Dermis microvascular lymphatic vessel endothelial cell (primary cell): ENCODE measurements around the gene SUZ12. TPM values are rescaled to one million over a fixed set of nuclear protein-coding genes. Genes with fewer than 3 reads are reported as not detected.
"Not testable (repeated sequence)": the region's sequence is repeated elsewhere in the genome, so short reads cannot be mapped to it uniquely, and the experiment has no call there.

Experiments
- DNase-seq, 2 donors: peaks; one replicate each; pipeline versions ENCODE4 v3.0.0 to v3.0.0-alpha.2; 2010; ENCODE audit warnings: low read depth in 2 of 2
- total RNA-seq: library from RNA; depleted of rRNA; stranded (reverse); fragments of >200 nt; gene quantifications from 2 replicates; pipeline ENCODE4 v1.2.1, GENCODE V29; 2014

Gene SUZ12
- 15.8 and 16.7 TPM in 2 replicates for total RNA-seq

- DNase-seq = peak; percentile 45 to 76
These were observed at the start of gene SUZ12 for GRCh38 chr17:31936615-31937609. Gene SUZ12 (plus strand): TSS chr17:31937007. CDS start chr17:31937247, 240 bp downstream.

- no peak for DNase-seq
These were observed 48.7 kb upstream of the SUZ12 start for GRCh38 chr17:31888124-31888523.

DNA sequence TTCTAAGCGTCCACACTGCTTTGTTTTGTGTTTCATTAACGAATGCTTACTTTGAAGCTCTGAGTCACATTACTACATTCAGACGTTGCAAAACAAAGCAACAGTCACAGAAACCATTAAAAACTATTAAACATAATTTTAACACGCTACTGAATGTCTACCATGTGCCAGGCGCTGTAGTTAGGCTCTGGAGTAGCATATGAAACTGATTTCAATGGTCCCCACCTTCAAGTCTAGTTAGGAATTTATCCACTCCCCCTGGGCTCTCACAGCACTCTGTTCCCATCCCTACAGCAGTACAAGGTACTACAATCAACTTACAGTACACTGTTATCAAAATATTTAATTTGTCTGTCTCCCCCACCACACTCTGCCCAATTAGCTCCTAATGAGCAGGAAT lies 35.9 kb upstream of the SUZ12 start:
- peak in 1 of 2 donors; percentile 33 for DNase-seq

- DNase-seq = no peak
These were observed 34.1 kb upstream of the SUZ12 start for GRCh38 chr17:31902693-31903092.

DNA sequence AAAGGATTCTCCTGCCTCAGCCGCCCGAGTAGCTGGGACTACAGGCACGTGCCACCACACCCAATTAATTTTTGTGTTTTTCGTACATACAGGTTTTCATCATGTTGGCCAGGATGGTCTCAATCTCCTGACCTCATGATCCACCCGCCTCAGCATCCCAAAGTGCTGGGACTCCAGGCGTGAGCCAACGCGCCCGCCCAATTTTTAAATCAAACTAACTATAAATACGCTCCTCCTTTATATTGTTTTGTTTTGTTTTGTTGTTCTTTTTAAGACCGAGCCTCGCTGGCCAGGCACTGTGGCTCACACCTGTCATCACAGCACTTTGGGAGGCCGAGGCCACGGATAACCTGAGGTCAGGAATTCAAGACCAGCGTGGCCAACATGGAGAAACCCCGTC lies 33.4 kb upstream of the SUZ12 start:
- DNase-seq = no peak

GRCh38 chr17:31907342-31907962 lies 29.4 kb upstream of the SUZ12 start:
- peak; percentile 74 for DNase-seq

DNA sequence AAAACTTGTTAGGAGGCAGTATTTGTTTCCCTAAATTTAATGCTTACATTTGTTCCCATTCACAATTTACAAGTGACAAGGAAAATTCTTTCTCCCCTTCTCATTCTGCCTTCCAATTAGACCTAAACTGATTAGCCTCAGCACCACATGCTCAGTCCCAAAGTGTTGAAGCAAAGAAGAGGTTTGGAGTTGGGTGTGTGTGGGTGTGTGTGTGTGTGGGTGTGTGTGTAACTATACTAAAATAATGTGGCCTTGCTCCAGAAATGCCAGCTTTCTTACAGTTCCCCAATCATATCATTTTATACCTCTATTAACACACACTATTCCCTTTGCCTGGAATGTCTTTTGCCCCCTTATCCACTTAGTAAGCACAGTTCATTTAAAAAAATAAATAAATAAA lies 28.4 kb upstream of the SUZ12 start:
- no peak for DNase-seq

DNA sequence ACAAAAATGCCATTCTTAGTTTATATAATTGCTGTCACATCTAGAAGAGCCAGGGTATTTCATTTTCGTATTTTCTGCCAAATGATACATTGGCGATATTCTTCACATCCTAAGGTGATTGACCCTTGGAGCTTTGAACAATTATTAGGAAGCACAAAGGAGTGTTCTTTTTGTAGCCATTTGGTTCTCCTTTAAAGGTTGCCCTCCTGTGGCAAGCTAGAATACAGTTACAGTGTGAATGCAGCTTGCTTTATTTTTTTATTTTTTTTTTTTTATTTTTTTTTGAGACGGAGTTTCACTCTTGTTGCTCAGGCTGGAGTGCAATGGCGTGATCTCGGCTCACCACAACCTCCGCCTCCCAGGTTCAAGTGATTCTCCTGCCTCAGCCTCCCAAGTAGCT lies 24.1 kb upstream of the SUZ12 start:
- peak in 1 of 2 donors; percentile 29 for DNase-seq

GRCh38 chr17:31915456-31916100 lies 21.2 kb upstream of the SUZ12 start:
- no peak for DNase-seq

- DNase-seq = no peak
These were observed 20.2 kb upstream of the SUZ12 start for GRCh38 chr17:31916491-31917064.

DNA sequence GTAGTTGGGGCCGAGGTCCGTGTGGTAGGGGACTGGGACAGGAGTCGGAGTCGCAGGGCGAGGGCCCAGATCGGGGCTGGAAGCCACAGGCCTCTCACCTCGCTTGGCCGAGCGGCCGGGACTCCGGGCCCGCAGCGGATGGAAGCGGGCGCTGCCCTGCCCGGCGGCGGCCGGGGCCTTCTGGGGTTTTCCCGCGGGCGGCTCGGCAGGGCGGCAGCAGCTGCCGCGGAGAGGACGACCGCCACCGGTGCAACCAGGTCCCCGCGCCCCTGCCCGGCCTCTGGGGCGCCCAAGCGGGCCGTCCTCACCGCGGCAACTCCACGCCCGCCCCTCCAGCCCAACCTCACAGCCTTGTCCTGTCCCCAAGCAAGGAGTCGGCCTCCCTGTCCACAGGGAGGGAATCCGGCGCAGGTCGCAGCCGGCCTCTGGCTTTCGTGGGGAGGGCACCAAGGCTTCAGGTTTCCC lies 19.7 kb upstream of the SUZ12 start:
- DNase-seq = no peak

DNA sequence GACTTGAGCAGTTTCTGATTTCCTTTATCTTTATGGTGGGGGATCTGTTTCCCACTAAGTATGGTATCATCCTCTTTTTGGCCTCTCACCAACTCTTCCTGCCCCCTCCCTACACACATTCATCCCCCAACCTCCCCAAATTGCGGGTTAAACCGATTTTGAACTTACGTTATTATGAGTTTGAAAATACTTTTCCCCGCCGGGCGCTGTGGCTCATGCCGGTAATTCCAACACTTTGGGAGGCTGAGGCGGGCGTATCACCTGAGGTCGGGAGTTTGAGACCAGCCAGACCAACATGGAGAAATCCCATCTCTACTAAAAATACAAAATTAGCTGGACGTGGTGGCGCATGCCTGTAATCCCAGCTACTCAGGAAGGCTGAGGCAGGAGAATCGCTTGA lies 19.1 kb upstream of the SUZ12 start:
- not testable (repeated sequence) for DNase-seq

GRCh38 chr17:31918701-31919128 lies 18.1 kb upstream of the SUZ12 start:
- no peak for DNase-seq

- no peak for DNase-seq
These were observed 16.8 kb upstream of the SUZ12 start for GRCh38 chr17:31919802-31920525.

DNA sequence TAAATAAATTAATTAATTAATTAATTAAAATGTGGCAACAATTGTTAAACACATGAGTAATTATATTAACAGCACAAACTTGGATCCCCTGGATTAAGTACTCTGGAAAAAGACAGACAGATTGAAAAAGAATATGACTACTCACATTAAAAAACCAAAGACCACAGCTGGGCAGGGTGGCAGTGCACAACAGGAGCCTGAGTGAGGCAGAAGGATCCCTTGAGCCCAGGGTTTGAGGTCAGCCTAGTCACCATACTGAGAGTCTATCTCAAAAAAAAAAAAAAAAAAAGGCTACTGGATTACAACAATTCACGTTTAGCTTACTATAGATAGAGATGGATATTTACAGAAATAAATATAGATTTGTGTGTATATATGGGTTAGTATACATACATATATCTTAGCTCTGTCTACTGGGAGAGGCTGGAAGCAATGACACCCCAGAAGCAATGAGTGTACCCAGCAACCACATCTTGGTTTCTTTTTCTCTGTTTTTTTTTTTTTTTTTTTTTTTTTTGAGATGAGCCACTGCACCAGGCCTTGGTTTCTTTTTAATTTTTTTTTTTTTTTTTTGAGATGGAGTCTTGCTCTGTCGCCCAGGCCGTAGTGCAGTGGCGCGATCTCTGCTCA lies 10.6 kb upstream of the SUZ12 start:
- DNase-seq = no peak

- DNase-seq = no peak
These were observed 5.1 kb upstream of the SUZ12 start for GRCh38 chr17:31931756-31932155.

GRCh38 chr17:31935512-31935911 lies 1.3 kb upstream of the SUZ12 start:
- no peak for DNase-seq

- DNase-seq = not testable (repeated sequence)
These were observed 1.3 kb downstream of the SUZ12 start for GRCh38 chr17:31937926-31938641.

- not testable (repeated sequence) for DNase-seq
These were observed 5.1 kb downstream of the SUZ12 start for GRCh38 chr17:31941916-31942315.

DNA sequence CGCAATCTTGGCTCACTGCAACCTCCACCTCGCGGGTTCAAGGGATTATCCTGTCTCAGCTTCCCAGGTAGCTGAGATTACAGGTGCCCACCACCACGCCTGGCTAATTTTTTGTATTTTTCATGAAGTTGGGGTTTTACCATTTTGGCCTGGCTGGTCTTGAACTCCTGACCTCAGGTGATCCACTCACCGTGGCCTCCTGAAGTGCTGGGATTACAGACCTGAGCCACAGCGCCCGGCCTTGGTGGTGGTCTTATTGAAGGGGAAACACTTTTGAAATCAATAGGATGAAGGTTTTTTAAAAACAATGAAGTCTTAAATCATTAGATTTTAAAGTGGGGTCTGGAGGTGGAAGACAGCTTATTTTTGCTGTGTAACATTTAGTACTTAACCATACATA lies 5.6 kb downstream of the SUZ12 start:
- not testable (repeated sequence) for DNase-seq
